ENCODE data around the gene CYB561D1.

The CYB561D1 gene

DNA sequence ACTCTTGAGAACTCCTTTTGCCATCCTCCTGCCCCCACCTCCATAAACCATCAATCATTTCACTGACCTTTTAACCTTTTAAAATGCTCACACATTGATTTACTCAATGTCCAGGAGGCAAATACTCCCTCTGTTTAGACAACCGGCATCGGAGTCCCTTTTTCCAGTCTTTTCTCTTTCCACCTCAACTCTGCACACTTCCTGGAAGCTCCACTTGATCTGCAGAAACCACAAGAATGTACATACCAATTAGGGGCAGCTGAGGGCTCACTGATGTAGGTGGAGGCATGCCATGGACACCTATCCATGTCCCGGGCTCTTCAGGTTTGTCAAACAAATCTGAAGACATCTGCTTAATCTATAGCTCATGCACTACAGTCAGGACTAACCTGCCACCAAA, 21.0 kb downstream of the CYB561D1 start:
- Histone ChIP-seq H3K4me3 (ENCODE audit: low read depth, low read length) (no peak overlapping the region), H3K4me1 (ENCODE audit: control insufficient read depth, insufficient read depth, low read length) (no peaks in the 10 kb centered on the region), H3K36me3 (ENCODE audit: control insufficient read depth in 2 of 2, insufficient read depth in 1 of 2, low read length in 2 of 2) (no peaks in the 10 kb centered on the region), H3K9me3 (ENCODE audit: control insufficient read depth, insufficient read depth, low read depth, low read length) (no peaks in the 10 kb centered on the region), H3K27ac (ENCODE audit: extremely low read depth, low read depth, low read length) (no peak overlapping the region)
- POLR2A ChIA-PET: interaction anchor here (1.1 to 1.3 kb wide), 2 partner anchors 9 to 489 kb away, joined by 3 read pairs; no protein-coding TSS in a partner anchor
- TF ChIP-seq, protein P1, sequence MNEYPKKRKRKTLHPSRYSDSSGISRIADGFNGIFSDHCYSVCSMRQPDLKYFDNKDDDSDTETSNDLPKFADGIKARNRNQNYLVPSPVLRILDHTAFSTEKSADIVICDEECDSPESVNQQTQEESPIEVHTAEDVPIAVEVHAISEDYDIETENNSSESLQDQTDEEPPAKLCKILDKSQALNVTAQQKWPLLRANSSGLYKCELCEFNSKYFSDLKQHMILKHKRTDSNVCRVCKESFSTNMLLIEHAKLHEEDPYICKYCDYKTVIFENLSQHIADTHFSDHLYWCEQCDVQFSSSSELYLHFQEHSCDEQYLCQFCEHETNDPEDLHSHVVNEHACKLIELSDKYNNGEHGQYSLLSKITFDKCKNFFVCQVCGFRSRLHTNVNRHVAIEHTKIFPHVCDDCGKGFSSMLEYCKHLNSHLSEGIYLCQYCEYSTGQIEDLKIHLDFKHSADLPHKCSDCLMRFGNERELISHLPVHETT (tag by site-specific recombination; IDR thresholded peaks at IDR 0.05): no peak
- TF ChIP-seq ZNF211 (tag by site-specific recombination; IDR thresholded peaks at IDR 0.05; ENCODE audit: low read depth): no peak
- TF ChIP-seq ZNF626 (tag by site-specific recombination; IDR thresholded peaks at IDR 0.05): no peak
- no peak for TF ChIP-seq KLF9 (tag by site-specific recombination; IDR thresholded peaks at IDR 0.05; ENCODE audit: low read depth)
- no peak for TF ChIP-seq ZNF610 (tag by site-specific recombination; IDR thresholded peaks at IDR 0.05; ENCODE audit: borderline replicate concordance)
- TF ChIP-seq ZNF404 (tag by site-specific recombination; IDR thresholded peaks at IDR 0.05): no peak
- no peak for TF ChIP-seq ZNF391 (tag by site-specific recombination; IDR thresholded peaks at IDR 0.05; ENCODE audit: borderline replicate concordance, low read depth)
- no peak for TF ChIP-seq ZNF555 (tag by site-specific recombination; conservative IDR thresholded peaks at IDR 0.05)
- TF ChIP-seq ZNF658 (tag by site-specific recombination; IDR thresholded peaks at IDR 0.05): no peak
- TF ChIP-seq YY2 (tag by site-specific recombination; IDR thresholded peaks at IDR 0.05): no peak
- TF ChIP-seq, protein P2, sequence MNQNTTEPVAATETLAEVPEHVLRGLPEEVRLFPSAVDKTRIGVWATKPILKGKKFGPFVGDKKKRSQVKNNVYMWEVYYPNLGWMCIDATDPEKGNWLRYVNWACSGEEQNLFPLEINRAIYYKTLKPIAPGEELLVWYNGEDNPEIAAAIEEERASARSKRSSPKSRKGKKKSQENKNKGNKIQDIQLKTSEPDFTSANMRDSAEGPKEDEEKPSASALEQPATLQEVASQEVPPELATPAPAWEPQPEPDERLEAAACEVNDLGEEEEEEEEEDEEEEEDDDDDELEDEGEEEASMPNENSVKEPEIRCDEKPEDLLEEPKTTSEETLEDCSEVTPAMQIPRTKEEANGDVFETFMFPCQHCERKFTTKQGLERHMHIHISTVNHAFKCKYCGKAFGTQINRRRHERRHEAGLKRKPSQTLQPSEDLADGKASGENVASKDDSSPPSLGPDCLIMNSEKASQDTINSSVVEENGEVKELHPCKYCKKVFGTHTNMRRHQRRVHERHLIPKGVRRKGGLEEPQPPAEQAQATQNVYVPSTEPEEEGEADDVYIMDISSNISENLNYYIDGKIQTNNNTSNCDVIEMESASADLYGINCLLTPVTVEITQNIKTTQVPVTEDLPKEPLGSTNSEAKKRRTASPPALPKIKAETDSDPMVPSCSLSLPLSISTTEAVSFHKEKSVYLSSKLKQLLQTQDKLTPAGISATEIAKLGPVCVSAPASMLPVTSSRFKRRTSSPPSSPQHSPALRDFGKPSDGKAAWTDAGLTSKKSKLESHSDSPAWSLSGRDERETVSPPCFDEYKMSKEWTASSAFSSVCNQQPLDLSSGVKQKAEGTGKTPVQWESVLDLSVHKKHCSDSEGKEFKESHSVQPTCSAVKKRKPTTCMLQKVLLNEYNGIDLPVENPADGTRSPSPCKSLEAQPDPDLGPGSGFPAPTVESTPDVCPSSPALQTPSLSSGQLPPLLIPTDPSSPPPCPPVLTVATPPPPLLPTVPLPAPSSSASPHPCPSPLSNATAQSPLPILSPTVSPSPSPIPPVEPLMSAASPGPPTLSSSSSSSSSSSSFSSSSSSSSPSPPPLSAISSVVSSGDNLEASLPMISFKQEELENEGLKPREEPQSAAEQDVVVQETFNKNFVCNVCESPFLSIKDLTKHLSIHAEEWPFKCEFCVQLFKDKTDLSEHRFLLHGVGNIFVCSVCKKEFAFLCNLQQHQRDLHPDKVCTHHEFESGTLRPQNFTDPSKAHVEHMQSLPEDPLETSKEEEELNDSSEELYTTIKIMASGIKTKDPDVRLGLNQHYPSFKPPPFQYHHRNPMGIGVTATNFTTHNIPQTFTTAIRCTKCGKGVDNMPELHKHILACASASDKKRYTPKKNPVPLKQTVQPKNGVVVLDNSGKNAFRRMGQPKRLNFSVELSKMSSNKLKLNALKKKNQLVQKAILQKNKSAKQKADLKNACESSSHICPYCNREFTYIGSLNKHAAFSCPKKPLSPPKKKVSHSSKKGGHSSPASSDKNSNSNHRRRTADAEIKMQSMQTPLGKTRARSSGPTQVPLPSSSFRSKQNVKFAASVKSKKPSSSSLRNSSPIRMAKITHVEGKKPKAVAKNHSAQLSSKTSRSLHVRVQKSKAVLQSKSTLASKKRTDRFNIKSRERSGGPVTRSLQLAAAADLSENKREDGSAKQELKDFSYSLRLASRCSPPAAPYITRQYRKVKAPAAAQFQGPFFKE (tag by site-specific recombination; IDR thresholded peaks at IDR 0.05; ENCODE audit: borderline replicate concordance): no peak
- TF ChIP-seq ZNF140 (tag by site-specific recombination; IDR thresholded peaks at IDR 0.05): no peak
- no peak for TF ChIP-seq ZNF146 (tag by site-specific recombination; IDR thresholded peaks at IDR 0.05)
- no peak for TF ChIP-seq GLI2 (tag by site-specific recombination; IDR thresholded peaks at IDR 0.05; ENCODE audit: borderline replicate concordance, low read depth)
- TF ChIP-seq ZNF664 (tag by site-specific recombination; IDR thresholded peaks at IDR 0.05): no peak
- no peak for TF ChIP-seq ZNF248 (tag by site-specific recombination; IDR thresholded peaks at IDR 0.05)
- TF ChIP-seq SP2 (tag by site-specific recombination; IDR thresholded peaks at IDR 0.05): no peak
- no peak for TF ChIP-seq ZNF747 (tag by site-specific recombination; IDR thresholded peaks at IDR 0.05)
- no peak for TF ChIP-seq ZBTB21 (tag by site-specific recombination; IDR thresholded peaks at IDR 0.05)
- CTCF ChIA-PET: interaction anchor here (1.0 to 36.3 kb wide), 4 partner anchors 12 to 470 kb away, joined by 5 to 1152 read pairs (median 154); partner anchors contain the start of genes AHCYL1, CYB561D1 and GPR61

DNA sequence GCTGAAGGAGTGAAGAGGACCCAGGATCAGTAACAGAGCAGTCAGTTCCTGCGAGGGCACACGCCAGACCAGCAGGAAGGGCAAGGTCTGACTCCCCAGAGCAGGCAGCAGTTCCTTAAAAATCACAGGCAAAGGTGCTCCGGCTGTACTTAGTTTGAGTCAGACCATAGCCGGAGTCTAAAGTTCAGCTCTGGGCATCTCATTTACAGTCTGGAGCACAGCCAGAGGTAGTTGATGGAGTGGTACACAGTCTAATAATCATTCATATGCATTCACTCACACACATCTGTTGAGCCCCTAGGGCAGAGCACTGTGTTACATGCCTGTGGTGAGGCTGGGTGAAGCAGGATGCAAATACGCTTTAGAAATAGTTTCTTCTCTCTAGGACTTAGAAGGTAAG, 23.0 kb downstream of the CYB561D1 start:
- Histone ChIP-seq H3K4me1 (ENCODE audit: control insufficient read depth, insufficient read depth, low read length) (no peaks in the 10 kb centered on the region), H3K4me3 (ENCODE audit: low read depth, low read length) (no peak overlapping the region), H3K27ac (ENCODE audit: extremely low read depth, low read depth, low read length) (no peak overlapping the region), H3K9me3 (ENCODE audit: control insufficient read depth, insufficient read depth, low read depth, low read length) (no peaks in the 10 kb centered on the region), H3K36me3 (ENCODE audit: control insufficient read depth in 2 of 2, insufficient read depth in 1 of 2, low read length in 2 of 2) (no peaks in the 10 kb centered on the region)
- CTCF ChIA-PET: interaction anchor here (18.0 to 36.3 kb wide), 2 partner anchors 16 to 22 kb away, joined by 303 to 1152 read pairs; partner anchors contain the start of genes CYB561D1 and GPR61
- POLR2A ChIA-PET: no interaction called here
- no peak for TF ChIP-seq ZXDB (tag by site-specific recombination; IDR thresholded peaks at IDR 0.05)
- no peak for TF ChIP-seq KLF16 (tag by site-specific recombination; IDR thresholded peaks at IDR 0.05)
- no peak for TF ChIP-seq ZNF221 (tag by site-specific recombination; IDR thresholded peaks at IDR 0.05; ENCODE audit: borderline replicate concordance)
- TF ChIP-seq ZNF596 (tag by site-specific recombination; IDR thresholded peaks at IDR 0.05): no peak
- TF ChIP-seq, protein P3, sequence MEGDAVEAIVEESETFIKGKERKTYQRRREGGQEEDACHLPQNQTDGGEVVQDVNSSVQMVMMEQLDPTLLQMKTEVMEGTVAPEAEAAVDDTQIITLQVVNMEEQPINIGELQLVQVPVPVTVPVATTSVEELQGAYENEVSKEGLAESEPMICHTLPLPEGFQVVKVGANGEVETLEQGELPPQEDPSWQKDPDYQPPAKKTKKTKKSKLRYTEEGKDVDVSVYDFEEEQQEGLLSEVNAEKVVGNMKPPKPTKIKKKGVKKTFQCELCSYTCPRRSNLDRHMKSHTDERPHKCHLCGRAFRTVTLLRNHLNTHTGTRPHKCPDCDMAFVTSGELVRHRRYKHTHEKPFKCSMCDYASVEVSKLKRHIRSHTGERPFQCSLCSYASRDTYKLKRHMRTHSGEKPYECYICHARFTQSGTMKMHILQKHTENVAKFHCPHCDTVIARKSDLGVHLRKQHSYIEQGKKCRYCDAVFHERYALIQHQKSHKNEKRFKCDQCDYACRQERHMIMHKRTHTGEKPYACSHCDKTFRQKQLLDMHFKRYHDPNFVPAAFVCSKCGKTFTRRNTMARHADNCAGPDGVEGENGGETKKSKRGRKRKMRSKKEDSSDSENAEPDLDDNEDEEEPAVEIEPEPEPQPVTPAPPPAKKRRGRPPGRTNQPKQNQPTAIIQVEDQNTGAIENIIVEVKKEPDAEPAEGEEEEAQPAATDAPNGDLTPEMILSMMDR (tag by site-specific recombination; IDR thresholded peaks at IDR 0.05): no peak
- no peak for TF ChIP-seq ZNF10 (tag by site-specific recombination; IDR thresholded peaks at IDR 0.05)
- no peak for TF ChIP-seq ZNF133 (tag by site-specific recombination; IDR thresholded peaks at IDR 0.05)
- no peak for TF ChIP-seq ZNF404 (tag by site-specific recombination; IDR thresholded peaks at IDR 0.05)
- no peak for TF ChIP-seq ZNF24 (tag by site-specific recombination; IDR thresholded peaks at IDR 0.05)

All from HEK293 (cell line).